Hepatocyte (in vitro differentiated cells): ENCODE data around the gene NDUFB2.

Experiments
- EZH2 ChIP-seq: fragments of 200-600 bp; sonication (generic); IDR thresholded peaks from 2 replicates; pipeline ENCODE4 v1.6.1; 2016; ENCODE audit warnings: antibody characterized with exemption, mild to moderate bottlenecking, borderline replicate concordance
- TF ChIP-seq, protein P1 (sequence below): fragments of 200-600 bp; sonication (generic); IDR thresholded peaks from 2 replicates; pipeline ENCODE4 v1.5.1; 2016; ENCODE audit warnings: antibody characterized with exemption, mild to moderate bottlenecking; ENCODE audit not compliant: poor library complexity

GRCh38 chr7:140752533-140752932 is 56.0 kb downstream of the NDUFB2 start:
- TF ChIP-seq, protein P1, sequence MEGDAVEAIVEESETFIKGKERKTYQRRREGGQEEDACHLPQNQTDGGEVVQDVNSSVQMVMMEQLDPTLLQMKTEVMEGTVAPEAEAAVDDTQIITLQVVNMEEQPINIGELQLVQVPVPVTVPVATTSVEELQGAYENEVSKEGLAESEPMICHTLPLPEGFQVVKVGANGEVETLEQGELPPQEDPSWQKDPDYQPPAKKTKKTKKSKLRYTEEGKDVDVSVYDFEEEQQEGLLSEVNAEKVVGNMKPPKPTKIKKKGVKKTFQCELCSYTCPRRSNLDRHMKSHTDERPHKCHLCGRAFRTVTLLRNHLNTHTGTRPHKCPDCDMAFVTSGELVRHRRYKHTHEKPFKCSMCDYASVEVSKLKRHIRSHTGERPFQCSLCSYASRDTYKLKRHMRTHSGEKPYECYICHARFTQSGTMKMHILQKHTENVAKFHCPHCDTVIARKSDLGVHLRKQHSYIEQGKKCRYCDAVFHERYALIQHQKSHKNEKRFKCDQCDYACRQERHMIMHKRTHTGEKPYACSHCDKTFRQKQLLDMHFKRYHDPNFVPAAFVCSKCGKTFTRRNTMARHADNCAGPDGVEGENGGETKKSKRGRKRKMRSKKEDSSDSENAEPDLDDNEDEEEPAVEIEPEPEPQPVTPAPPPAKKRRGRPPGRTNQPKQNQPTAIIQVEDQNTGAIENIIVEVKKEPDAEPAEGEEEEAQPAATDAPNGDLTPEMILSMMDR: no peak
- TF ChIP-seq EZH2: no peak
